GM19468 (cell line): ENCODE data around the gene MREG.
"Not testable (repeated sequence)": the region's sequence is repeated elsewhere in the genome, so short reads cannot be mapped to it uniquely, and the experiment has no call there.

Source experiments
- ATAC-seq: cut with Tn5 transposase; IDR thresholded peaks from one replicate; pipeline ENCODE4 v1.9.1; 2021; ENCODE audit warnings: mild to moderate bottlenecking, moderate library complexity, moderate number of reproducible peaks; ENCODE audit not compliant: unreplicated experiment; ENCODE audit errors: extremely low read depth

Gene MREG

GRCh38 chr2:216023055-216023648, 9.8 kb upstream of the MREG start:
- ATAC-seq: peak; percentile 74

GRCh38 chr2:216021768-216022565, 8.6 kb upstream of the MREG start:
- ATAC-seq: no peak

- ATAC-seq: no peak
Measured at GRCh38 chr2:216018709-216019108, 5.4 kb upstream of the MREG start.

GRCh38 chr2:216017365-216017764, 4.0 kb upstream of the MREG start:
- no peak for ATAC-seq

- ATAC-seq: no peak
Measured at GRCh38 chr2:216016581-216016980, 3.2 kb upstream of the MREG start.

GRCh38 chr2:216015722-216016464, 2.5 kb upstream of the MREG start:
- peak; percentile 95 for ATAC-seq

- no peak for ATAC-seq
Measured at GRCh38 chr2:216014986-216015385, 1.6 kb upstream of the MREG start.

GRCh38 chr2:216014006-216014405, 655 bp upstream of the MREG start:
- no peak for ATAC-seq

GRCh38 chr2:216012830-216013079, 596 bp downstream of the MREG start:
- no peak for ATAC-seq

- no peak for ATAC-seq
Measured at GRCh38 chr2:216012133-216012829, 1.1 kb downstream of the MREG start.

GRCh38 chr2:216009215-216009614, 4.1 kb downstream of the MREG start:
- not testable (repeated sequence) for ATAC-seq

- no peak for ATAC-seq
Measured at GRCh38 chr2:216008387-216008786, 5.0 kb downstream of the MREG start.

- ATAC-seq: no peak
Measured at GRCh38 chr2:216006164-216006663, 7.1 kb downstream of the MREG start.

- peak; percentile 19 for ATAC-seq
Measured at GRCh38 chr2:216004697-216005283, 8.6 kb downstream of the MREG start.

- ATAC-seq: no peak
Measured at GRCh38 chr2:216003876-216004696, 9.3 kb downstream of the MREG start.

- no peak for ATAC-seq
Measured at GRCh38 chr2:216002693-216003092, 10.7 kb downstream of the MREG start.

- ATAC-seq: no peak
Measured at GRCh38 chr2:216002101-216002678, 11.2 kb downstream of the MREG start.

GRCh38 chr2:216001216-216002100, 11.9 kb downstream of the MREG start:
- ATAC-seq: no peak
